Peyer's patch (tissue), 4 donors: Measurements from ENCODE around the gene SLC39A8.

Experiments used
- CTCF ChIP-seq, 6 experiments: fragments of 450-650 bp in 4 of 6; fragments of 200-600 bp in 2 of 6; sonication (generic) in 1 of 6; IDR thresholded peaks; one replicate each; pipeline ENCODE4 v1.5.1; 2017 to 2019; ENCODE audit warnings: antibody characterized with exemption in 6 of 6, mild to moderate bottlenecking in 3 of 6, moderate library complexity in 1 of 6
- POLR2A ChIP-seq, 2 donors: fragments of 450-650 bp; IDR thresholded peaks; one replicate each; pipeline ENCODE4 v1.5.1; 2017; ENCODE audit warnings: antibody characterized with exemption in 2 of 2, mild to moderate bottlenecking in 2 of 2, moderate library complexity in 2 of 2

- TF ChIP-seq CTCF (IDR thresholded peaks at IDR 0.05) (no peak), POLR2A (IDR thresholded peaks at IDR 0.05) (no peak)
These were observed 117.9 kb downstream of the SLC39A8 start for GRCh38 chr4:102227388-102227787.
